Stimulated activated CD4-positive, alpha-beta T cell treated with anti-CD3 and anti-CD28 coated beads, TNF-alpha, amount 100 ng/mL, for 48 hours (primary cell): ENCODE data around the gene FXYD6.
A peak's percentile ranks its signal among the peaks of the same experiment; 100 is the strongest.

Experiments
- DNase-seq, 3 donors: peaks; one replicate each; pipeline ENCODE4 v3.0.0-alpha.2; 2020; ENCODE audit warnings: low read depth in 3 of 3

Gene FXYD6

GRCh38 chr11:117910941-117911655 is 34.6 kb upstream of the FXYD6 start:
- no peak for DNase-seq

- no peak for DNase-seq
These were observed 34.1 kb upstream of the FXYD6 start for GRCh38 chr11:117910525-117910924.

- no peak for DNase-seq
These were observed 33.3 kb upstream of the FXYD6 start for GRCh38 chr11:117909611-117910382.

DNA sequence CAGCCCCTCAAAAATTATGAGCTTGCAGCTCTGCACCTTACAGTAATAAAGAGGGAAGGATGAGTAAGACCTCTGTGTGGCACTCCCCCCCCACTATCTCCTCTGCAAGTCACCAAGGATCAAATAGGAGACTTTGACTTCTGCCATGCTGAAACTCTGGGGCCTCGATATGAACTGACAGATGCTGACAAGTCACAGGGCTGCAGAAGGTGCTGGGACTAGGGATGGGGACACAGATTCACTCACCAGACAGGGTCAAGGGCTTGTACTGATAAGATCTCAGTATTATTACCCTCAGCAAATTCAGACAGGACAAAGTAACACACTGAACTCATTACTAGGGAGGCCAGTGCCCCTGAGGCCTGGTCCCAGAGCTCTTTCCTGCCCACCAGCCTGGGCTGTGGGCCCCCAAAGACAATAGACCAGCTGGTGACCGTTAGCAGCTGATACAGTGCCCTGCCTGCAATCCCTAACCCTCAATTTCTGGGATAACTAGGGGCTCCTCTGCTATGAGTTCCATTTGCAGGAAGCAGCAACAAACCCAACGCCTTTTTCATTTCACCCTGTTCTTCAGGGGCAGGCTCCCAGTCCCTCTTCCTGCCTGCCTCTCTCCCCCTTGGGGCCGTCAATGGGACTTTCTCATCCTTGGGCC is 32.6 kb upstream of the FXYD6 start:
- no peak for DNase-seq

- no peak for DNase-seq
These were observed 31.8 kb upstream of the FXYD6 start for GRCh38 chr11:117908109-117908895.

DNA sequence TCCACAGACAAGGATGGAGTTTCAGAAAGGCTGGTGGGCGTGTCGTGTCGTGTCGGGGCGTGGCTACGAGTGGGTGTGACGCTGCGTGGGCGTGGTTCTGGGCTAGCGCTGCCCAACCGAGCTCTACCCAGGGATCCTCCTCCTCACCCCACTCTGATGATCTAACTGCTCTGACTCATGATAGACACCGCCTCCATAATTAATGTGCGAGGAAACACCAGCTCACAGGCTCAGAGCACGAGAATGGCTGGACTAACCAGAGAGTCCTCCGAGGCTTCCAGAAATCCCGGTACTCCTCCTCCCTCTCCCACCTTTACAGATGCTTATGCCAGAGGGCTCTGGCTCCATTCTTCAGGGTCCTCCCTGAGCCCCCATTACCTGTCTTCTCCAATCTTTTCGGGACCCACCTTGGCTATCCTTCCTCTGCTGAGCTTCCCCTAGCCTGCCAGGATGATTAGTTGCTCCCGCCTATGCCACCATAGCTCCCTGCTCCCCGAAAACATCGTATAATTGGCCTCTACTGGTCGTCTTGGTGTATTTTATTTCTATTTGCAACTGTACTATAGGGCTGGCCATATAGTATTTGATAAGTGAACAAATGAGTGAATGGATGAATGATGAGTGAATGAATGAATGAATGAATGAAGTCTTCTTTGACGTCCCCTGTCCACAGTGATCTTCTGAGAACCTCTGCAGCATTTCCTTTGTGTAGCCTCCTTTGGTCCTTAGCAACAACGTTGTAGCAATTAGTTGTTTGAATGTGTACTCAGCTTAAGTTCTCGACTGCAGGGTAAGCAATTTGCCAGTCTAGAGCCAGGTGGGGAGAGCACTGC is 31.0 kb upstream of the FXYD6 start:
- peak; percentile 42 to 69 (median 67) for DNase-seq

GRCh38 chr11:117906710-117907109 is 30.3 kb upstream of the FXYD6 start:
- no peak for DNase-seq

- no peak for DNase-seq
These were observed 29.7 kb upstream of the FXYD6 start for GRCh38 chr11:117906126-117906525.

DNA sequence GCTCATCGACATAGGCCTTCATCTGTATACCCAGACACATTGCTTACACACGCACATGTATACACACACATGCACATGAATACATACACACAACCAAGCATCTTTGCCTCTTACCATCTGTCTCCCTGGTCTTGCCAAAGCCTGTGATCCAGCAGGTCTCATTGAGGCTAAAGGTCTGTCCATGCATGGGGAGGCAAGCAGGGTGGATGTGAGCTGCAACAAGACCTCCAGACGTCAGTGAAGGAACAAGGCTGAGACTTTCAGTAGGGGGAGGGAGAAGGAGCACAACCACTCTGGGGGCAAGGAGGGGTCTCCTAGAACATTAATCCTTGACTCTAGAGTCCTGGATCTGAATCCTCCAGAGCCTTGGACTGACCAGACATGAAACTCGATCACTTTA is 29.1 kb upstream of the FXYD6 start:
- no peak for DNase-seq

GRCh38 chr11:117903505-117904382 is 27.3 kb upstream of the FXYD6 start:
- no peak for DNase-seq

DNA sequence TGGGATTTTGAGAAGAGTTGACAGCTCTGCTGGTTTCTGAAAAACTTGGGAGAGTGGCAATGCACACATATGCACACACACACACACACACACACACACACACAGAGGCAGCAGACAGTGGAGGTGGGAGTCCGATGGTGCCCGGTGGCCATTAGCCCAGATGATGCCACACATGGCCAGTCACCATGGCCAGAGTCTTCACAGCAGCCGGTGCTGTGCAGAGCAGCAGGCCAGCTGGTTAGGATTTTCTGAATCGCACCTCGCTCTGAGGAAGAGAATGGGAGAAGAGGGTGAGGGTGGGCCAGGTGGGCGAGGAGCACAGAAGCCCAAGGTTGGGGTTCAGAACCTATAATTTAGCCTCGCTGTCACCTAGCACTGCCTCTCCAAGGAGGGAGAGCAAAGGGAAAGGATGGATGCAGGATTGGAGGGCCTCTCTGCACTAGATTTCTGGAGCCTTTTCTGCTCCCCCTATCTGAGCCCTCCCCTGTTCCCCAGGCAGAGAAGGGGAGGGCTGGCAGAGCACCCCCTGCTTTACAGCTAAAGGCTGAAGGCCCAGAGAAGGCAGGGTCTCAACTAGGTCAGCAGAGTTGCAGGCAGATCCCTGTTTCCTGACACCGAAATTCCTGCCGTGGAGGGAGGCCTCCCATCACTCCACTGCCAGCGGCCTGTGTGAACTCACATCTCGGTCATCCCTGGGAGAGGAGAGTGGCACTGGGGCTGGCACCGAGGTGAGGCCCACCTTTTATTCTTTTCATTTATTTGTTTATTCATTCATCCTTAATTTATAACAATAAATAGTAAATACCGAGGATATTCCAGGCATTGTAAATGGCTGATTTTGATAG is 25.8 kb upstream of the FXYD6 start:
- no peak for DNase-seq

GRCh38 chr11:117901601-117902000 is 25.1 kb upstream of the FXYD6 start:
- DNase-seq: no peak

DNA sequence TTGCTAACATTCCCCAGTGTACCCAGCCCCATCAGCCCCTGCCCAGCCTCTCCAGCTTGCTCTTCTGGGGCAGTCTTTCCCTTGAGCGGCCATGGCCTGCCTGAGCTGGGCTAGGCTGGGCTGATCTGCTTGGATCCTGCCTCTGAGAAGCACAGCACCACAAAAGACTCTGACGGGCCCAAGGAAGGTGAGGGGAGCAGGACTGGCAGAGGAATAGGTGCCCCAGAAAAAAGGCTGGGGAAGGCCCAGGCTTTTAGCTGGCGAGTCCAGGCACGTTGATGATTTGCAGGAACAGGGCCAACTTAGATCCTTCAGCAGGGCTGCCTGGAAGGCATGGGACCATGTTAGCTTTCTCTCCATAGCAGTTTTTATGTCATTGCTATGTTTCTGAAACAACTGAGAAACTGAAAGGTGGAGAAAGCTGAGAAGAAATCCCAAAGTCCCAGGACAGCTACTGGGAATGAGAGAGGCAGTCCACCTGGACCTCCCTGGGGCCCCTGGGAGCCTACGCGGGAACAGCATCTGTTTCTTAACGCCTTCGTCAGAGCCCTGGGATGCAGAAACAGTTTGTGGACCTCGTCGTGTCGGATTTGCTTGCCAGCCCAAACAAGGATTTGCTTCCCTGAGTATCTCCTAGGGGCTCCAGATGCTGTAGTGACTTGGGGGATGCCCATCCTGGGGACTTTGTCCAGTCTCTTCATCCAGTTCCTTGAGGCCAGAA is 24.4 kb upstream of the FXYD6 start:
- no peak for DNase-seq

DNA sequence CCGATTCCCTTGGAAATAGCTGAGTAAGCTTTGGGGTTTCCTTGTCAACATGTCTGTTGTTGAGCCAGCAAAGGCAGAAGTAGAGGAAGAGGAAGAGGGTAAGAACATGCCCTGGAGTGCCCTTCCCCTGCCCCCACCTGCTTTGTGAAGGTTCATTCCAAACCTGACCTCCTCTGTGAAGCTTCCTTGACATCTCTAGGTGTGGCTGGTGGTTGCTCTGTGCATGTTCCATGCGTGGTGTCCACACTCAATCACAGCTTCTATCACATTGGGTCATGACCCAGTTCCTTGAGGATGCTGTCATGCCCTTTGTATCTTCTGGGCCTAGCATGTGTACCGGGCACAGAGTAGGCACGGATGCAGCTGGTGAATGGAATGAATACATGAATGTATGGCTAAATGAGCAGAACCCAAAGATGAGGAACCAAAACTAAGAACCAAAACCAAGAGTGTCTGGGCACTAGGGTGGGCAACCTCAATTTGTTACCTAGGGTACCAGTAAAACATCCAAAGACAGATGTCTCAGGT is 23.7 kb upstream of the FXYD6 start:
- no peak for DNase-seq

DNA sequence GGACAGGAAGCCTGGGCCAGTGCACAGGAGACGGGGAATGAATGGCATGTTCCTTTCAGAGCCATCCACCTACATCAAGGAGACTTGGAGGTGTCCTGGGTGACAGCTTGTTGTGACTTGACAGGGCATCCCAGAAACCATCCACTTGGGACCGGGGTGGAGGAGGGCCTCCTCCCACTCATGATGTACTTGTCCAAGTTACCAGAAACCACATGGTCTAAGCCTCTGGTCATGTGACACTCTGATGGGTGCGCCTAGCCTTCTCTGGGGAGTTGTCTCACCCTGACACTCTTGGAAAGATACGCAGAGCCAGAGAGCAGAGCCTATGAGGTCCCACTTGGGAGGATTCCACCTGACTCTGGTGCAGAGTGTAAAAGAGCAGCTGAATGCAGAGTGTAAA is 21.6 kb upstream of the FXYD6 start:
- no peak for DNase-seq

- DNase-seq: no peak
These were observed 16.2 kb upstream of the FXYD6 start for GRCh38 chr11:117892651-117893050.

DNA sequence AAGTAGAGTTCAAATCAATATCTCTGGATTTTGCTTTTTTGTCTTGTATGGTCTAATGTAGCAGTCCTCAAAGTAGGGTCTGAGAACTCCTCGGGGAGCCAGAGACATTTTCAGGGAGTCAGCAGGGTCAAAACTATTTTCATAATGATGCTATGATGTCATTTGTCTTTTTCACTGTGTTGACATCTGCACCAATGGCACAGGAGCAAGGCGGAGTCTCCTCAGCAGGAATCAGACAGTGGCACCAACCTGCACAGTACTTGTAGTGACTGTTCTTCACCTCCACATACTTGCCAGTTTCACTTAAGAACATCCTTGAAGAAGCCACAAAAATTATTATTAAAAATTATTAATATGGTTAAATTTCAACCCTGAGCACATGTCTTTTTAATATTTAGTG is 14.9 kb upstream of the FXYD6 start:
- DNase-seq: no peak

DNA sequence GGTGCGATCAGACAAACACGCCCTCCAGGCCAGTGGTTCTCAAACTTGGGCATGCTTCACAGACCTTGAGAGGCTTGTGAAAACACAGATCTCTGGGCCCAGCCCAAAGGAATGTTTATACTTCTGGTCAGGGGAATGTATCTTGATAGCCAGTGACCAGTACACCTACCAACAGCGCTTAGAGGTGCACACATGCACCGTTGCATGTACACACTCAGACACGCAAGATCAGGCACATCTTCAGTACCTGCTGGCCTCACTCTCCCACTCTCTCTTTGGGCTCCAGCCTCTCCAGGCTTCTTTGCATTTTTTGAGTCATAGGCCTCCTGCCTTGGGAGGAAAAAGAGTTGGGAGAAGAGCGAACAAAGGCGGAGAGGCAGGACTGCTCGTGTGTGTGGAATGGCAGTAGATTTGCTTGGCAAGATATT is 11.7 kb upstream of the FXYD6 start:
- no peak for DNase-seq
